ENCODE data around the gene KRTAP3-1. TPM values are rescaled to one million over a fixed set of nuclear protein-coding genes. Genes with fewer than 3 reads are reported as not detected.

KRTAP3-1 gene
- total RNA-seq, 1 donor from 2014 or later = not detected

DNA sequence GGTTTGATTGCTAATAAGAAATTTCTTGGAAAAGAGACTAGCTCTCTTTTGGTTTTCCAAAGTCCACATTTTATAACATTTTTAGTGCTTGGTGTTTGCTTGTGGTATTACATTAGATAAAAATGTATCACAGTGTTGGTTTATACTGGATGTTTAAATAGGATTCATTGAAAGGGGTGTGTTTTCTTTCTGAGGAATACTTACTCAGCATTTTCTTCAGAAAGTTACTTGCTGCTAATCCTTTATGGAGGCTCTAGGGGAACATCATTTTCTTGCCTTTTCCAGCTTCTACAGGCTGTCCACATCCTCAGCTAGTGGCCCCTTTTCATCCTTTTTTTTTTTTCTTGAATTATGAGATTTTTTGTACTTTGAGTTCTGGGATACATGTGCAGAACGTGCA lies 41.3 kb downstream of the KRTAP3-1 start:
- no peaks in the 10 kb centered on the region for H3K4me1 ChIP-seq
- no peaks in the 10 kb centered on the region for H3K4me1 Mint-ChIP-seq
- no peaks in the 10 kb centered on the region for H3F3A ChIP-seq (ENCODE audit: low read depth)
- no peak overlapping the region for H3K27ac Mint-ChIP-seq
- no peaks in the 10 kb centered on the region for H3K36me3 Mint-ChIP-seq
- H3K79me2 ChIP-seq (ENCODE audit: low read depth) = no peaks in the 10 kb centered on the region
- H3K36me3 ChIP-seq = no peaks in the 10 kb centered on the region
- no peak overlapping the region for H3K27ac ChIP-seq
- no peaks in the 10 kb centered on the region for H4K20me1 ChIP-seq (ENCODE audit: low read depth)
- H3K4me2 ChIP-seq = no peak overlapping the region
- no peaks in the 10 kb centered on the region for H3K9me3 Mint-ChIP-seq
- DNase-seq (ENCODE audit: low spot score) = no peak
- H3K27me3 ChIP-seq = no peaks in the 10 kb centered on the region
- H3K27me3 Mint-ChIP-seq (ENCODE audit: insufficient read depth, low read depth) = no peaks in the 10 kb centered on the region
- H3K4me3 ChIP-seq = no peak overlapping the region
- TF ChIP-seq EZH2 (IDR thresholded peaks at IDR 0.05) = no peak
- TF ChIP-seq, protein P1, sequence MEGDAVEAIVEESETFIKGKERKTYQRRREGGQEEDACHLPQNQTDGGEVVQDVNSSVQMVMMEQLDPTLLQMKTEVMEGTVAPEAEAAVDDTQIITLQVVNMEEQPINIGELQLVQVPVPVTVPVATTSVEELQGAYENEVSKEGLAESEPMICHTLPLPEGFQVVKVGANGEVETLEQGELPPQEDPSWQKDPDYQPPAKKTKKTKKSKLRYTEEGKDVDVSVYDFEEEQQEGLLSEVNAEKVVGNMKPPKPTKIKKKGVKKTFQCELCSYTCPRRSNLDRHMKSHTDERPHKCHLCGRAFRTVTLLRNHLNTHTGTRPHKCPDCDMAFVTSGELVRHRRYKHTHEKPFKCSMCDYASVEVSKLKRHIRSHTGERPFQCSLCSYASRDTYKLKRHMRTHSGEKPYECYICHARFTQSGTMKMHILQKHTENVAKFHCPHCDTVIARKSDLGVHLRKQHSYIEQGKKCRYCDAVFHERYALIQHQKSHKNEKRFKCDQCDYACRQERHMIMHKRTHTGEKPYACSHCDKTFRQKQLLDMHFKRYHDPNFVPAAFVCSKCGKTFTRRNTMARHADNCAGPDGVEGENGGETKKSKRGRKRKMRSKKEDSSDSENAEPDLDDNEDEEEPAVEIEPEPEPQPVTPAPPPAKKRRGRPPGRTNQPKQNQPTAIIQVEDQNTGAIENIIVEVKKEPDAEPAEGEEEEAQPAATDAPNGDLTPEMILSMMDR (IDR thresholded peaks at IDR 0.05) = no peak
- H3K9me3 ChIP-seq (ENCODE audit: low read depth) = peaks cover 8% of the 10 kb centered on the region
- H3K4me3 Mint-ChIP-seq = no peak overlapping the region
- H2AFZ ChIP-seq (replicated peaks) = no peak overlapping the region
- H3K9ac ChIP-seq = no peak overlapping the region

DNA sequence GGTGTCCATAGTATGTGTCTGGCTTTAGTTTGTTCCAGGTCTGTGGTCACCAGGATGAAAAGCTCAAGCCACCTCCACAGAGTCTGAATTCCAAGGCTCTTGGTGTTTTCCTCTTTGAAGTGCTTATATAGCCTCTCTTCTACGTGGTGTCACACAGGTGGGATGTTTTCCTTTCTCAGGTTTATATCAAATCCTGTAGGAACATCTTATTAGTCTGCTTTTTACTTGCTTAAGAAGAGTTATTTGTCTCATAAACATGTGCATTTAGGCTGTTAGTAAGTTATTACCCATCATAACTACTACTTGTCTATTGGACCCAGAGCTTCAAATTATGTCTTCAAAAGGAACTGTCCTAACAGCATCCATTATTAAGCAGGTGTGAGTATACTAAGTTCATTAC lies 42.1 kb downstream of the KRTAP3-1 start, which contains the start of gene KRT39:
KRT39 (minus strand) TSS at position 101 of the 400 bp plus-strand sequence; CDS start at position 9, 92 bp downstream.
- Histone ChIP-seq H3K27me3 (no peaks in the 10 kb centered on the region), H3K4me3 (no peak within 1 kb of the TSS), H3F3A (ENCODE audit: low read depth) (no peaks in the 10 kb centered on the region), H3K9me3 (ENCODE audit: low read depth) (peaks cover 8% of the 10 kb centered on the region), H4K20me1 (ENCODE audit: low read depth) (no peaks in the 10 kb centered on the region), H3K9ac (no peak within 1 kb of the TSS), H2AFZ (replicated peaks) (peak within 1 kb of the TSS; percentile 57), H3K36me3 (no peaks in the 10 kb centered on the region), H3K27ac (no peak within 1 kb of the TSS), H3K4me1 (no peaks in the 10 kb centered on the region), H3K4me2 (no peak within 1 kb of the TSS), H3K79me2 (ENCODE audit: low read depth) (no peaks in the 10 kb centered on the region)
- Mint-ChIP-seq H3K4me3 (no peak within 1 kb of the TSS), H3K9me3 (no peaks in the 10 kb centered on the region), H3K27me3 (ENCODE audit: insufficient read depth, low read depth) (no peaks in the 10 kb centered on the region), H3K4me1 (no peaks in the 10 kb centered on the region), H3K36me3 (no peaks in the 10 kb centered on the region), H3K27ac (no peak within 1 kb of the TSS)
- TF ChIP-seq EZH2phosphoT487 (IDR thresholded peaks at IDR 0.05) = no peak
- TF ChIP-seq, protein P1 (IDR thresholded peaks at IDR 0.05) = no peak
- no peak for TF ChIP-seq EZH2 (IDR thresholded peaks at IDR 0.05)
- DNase-seq (ENCODE audit: low spot score) = no peak

DNA sequence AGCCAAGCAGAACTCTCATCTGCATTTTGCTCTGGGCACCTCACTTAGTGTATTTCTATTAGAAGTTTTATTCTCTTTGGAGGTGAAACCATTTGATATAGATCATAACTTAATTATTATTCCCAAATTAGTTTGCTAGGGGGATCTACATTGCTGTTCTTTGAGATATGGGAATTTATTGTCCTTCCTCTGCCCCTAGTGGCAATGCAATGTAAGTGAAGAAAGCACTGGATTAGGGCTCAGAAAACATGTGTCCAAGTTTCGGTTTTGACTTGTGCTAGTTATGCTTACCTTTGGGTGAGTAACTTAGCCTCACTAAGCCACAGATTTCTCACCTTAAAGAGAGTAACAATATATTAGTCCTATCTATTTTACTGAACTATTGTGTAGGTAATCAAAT lies 45.1 kb downstream of the KRTAP3-1 start:
- Histone ChIP-seq H3K27ac (no peak overlapping the region), H3K4me1 (no peaks in the 10 kb centered on the region), H3F3A (ENCODE audit: low read depth) (no peaks in the 10 kb centered on the region), H3K9ac (no peak overlapping the region), H3K27me3 (no peaks in the 10 kb centered on the region), H3K4me3 (no peak overlapping the region), H3K9me3 (ENCODE audit: low read depth) (no peaks in the 10 kb centered on the region), H3K36me3 (no peaks in the 10 kb centered on the region), H4K20me1 (ENCODE audit: low read depth) (no peaks in the 10 kb centered on the region), H3K4me2 (no peak overlapping the region), H2AFZ (replicated peaks) (peak overlapping the region; percentile 55), H3K79me2 (ENCODE audit: low read depth) (no peaks in the 10 kb centered on the region)
- Mint-ChIP-seq H3K27ac (no peak overlapping the region), H3K36me3 (no peaks in the 10 kb centered on the region), H3K9me3 (no peaks in the 10 kb centered on the region), H3K27me3 (ENCODE audit: insufficient read depth, low read depth) (no peaks in the 10 kb centered on the region), H3K4me1 (no peaks in the 10 kb centered on the region), H3K4me3 (no peak overlapping the region)
- TF ChIP-seq, protein P1 (IDR thresholded peaks at IDR 0.05) = peak; percentile 68
- TF ChIP-seq EZH2 (IDR thresholded peaks at IDR 0.05) = no peak
- no peak for DNase-seq (ENCODE audit: low spot score)

All from neural progenitor cell (in vitro differentiated cells).